Fibroblast of peridontal ligament (primary cell): ENCODE measurements around the gene CPXM2.

ENCODE experiments used
- DNase-seq: peaks from one replicate; pipeline ENCODE4 v3.0.0-alpha.2; 2010; ENCODE audit errors: extremely low read depth

Gene CPXM2

DNA sequence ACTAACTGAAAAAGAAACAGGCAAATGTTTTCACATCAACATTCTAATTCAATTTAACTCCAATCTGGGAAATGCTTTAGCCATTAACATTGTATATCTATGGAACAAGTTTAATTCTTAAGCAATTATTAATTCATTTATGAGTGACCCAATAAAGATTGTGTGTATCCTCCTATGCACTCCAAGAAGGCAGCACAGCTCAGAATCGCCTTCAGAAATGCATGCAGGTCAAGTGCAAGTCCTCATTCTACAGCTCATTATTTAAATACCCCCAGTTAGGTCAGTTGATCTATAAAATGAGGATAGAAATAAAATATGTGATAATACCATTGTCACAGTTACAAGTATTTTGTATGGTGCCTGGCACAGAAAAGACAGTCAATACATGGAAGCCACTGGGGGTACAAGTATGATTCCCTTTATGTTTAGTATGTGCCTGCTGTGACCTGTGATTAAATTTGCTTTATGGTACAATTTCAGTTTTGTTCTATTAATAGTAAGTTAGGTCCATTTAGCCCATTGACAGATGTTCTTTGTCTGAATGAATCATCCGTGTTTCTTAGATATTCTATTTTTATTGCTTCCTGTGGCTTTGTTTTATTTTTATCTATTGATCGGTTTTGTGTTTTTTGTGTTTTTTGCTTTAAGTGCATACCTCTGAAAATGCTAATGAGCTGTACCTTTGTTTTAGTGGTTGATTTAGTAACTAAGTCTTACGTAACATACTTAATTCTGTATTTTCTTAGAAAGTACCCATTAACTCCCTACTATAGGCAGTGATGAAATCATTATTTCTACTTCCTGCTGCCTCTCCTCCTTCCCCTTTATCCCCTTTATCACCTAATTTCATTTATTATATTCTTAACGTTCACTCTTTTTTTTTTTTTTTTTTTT is 42.8 kb downstream of the CPXM2 start:
- DNase-seq = no peak

DNA sequence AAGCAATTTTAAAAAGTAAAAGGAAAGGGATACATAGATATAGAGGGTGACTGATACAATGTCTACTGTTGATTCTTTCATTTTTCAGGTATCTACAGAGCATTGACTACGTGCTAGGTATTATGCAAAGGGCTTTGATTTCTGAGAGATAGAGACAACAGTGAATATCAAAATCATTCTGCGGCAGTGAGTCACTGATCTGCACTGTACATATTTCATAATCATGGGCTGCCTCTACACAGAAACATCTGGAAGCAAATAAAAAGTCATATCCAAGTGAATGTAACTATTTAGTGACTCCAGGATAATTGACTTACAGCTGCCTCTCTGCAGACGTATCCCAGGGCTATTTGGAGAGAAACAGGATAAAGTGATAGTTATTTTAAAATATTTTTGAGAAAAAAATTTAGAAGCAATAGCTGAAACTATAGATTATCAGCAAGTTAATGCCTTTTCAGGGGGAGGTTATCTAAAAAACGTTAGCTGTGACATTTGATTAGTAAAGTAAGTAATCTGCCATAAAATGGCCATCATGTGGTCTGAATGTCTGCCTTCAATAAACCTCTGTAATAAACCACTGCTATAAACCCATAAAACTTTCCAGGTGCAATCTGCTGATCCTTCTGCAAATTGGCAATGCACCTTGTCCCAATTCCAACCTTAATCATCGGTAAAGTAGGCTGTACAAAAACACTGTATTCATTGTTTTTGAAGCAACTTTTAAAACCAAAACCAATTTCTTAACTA is 43.7 kb downstream of the CPXM2 start:
- DNase-seq = peak; percentile 87

DNA sequence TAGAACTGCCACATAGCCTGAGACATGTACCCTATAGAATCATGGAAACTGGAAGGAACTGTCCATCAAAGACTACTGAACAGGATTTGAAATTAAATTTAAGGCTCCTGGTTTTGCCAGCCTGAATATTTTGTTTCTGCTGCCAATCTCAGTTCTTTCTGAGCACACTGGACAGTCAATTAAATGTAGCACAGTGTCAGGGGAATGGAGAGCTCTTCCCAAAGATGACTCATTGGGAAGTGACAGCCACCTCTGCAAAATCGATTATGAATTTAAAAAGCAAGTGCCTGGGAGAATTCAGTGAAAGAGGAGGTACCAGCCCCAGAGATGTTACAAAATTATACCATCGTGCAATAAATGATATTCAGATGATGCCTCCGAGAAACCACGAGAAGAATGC is 47.8 kb downstream of the CPXM2 start:
- no peak for DNase-seq

DNA sequence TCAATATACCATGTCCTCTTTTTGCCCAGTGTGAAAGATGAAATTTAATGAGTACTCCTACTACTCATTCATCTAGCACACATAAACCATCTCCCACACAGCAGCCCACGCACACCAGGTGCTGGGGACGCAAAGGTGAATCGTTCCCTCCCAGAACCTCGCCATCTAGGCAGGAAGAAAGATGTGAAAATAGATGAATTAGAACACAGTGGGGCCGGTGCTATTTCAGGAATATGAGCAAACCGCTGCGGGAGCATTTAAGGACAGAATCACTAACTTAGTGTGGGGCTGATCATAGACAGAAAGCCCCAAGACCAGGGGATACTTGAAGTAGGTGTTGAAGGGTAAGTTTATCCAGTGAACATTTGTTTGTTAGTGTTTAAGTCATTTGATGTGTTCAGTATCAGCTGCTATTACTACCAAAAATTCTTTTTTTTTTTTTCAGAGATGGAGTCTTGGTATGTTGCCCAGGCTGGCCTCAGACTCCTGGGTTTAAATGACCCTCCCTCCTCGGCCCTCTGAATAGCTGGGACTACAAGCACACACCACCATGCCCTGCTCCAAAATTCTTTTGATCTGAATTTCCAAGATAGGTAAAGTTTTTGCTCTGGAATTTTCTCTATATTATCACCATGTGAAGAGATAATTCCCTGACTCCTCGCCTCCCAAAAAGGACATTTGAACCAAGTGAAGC is 48.8 kb downstream of the CPXM2 start:
- DNase-seq = no peak

DNA sequence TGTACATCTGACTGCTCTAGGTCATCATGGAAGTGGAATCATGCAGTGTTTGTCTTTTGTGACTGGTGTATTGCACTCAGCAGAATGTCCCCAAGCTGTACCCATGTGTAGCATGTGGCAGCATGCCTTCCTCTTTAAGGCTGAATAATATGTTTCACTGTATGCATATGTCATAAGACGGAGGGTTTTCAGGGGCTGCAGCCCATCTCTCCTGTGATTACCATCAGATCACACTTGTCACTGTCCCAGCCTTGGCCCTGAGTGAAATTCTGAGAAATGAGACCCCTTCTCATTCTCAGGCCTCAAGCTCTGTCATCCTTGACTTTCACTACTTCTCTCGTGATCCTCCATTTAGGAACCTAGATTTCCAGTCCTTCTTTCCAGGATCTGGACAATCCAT is 50.0 kb downstream of the CPXM2 start:
- DNase-seq = no peak

DNA sequence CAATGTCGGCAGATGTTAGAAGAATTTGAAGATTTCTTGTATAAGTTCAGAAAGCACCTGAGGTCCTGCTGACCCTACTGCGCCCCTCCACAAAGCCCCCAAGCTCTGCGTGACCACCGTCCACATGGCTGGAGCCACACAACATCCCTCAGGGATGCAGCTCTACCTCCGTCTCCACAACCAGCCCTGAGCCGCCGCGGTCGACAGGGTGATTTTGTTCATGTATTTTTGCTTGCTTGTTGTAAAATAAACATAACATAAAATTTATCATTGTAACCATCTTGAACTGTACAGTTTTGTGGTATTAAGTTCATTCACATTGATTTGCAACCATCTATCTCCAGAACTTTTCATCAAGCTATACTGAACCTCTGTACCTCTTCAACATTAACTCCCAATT is 50.5 kb downstream of the CPXM2 start:
- DNase-seq = no peak

DNA sequence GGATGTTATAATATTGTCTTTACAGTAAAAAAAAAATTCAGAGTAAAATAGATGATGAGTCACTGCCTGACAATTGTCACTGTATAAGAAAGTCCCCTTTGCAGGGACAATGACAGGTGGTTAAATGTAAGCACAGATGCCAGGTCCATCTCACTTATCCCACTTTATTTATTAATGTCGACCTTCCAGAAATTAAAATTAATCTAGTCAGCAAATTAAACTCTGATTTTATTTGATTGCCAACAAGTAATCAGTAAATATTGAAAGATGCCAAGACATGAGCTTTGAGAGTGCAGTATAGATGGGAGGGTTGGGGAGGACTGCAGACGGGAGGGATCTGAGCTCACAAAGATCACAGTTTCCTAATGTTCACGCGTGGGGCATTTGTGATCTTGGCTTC is 50.9 kb downstream of the CPXM2 start:
- no peak for DNase-seq

DNA sequence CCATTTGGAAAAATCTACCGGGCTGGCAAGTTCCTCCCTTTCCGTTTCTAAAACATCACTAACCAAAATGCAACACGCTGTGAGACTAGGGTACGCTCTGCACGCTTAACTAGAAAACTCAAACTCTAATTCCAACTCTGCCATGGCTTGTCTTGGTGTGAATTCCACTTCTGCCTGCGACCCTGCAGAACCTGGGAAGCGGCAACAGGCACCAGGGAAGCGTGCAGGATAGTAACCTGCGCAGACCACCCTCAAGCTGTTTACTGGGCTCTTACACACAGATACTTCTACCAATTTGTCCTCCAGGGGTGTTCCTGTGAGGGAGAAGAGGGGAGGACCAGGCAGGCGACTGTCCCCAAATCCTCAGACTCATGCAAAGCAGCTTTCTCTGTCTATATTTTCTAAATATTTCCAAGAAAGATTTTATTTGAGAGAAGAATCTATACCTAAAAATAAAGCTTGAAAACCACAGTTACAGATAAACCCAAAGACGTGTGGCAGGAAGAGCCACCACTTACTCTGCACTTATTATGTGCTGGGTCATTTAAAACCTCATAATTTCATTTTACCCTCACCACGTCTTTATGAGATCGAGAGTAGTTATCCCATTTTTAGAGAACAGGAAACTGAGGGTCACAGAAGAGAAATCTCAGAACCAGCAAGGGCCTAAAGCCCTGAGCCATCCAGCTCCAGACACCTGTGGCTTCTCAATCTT is 52.9 kb downstream of the CPXM2 start:
- DNase-seq = no peak

DNA sequence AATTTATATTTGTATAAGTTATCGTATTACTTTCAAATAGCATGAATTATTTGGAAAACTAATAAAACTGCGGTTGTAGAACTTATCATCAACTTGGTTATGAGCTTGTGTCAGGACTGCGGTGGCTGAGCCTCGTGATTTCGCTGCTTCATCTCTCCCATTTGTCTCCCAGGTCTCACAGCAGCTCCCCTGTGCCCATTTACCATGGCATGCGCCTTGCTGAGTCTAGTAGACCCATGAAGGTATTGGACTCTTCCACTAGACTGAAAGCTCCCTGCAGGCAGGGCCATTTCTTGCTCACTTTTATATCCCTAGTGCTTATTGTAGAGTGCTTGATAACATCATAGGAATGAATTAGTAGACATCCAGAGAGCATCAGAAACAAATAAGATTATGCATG is 53.9 kb downstream of the CPXM2 start:
- no peak for DNase-seq

DNA sequence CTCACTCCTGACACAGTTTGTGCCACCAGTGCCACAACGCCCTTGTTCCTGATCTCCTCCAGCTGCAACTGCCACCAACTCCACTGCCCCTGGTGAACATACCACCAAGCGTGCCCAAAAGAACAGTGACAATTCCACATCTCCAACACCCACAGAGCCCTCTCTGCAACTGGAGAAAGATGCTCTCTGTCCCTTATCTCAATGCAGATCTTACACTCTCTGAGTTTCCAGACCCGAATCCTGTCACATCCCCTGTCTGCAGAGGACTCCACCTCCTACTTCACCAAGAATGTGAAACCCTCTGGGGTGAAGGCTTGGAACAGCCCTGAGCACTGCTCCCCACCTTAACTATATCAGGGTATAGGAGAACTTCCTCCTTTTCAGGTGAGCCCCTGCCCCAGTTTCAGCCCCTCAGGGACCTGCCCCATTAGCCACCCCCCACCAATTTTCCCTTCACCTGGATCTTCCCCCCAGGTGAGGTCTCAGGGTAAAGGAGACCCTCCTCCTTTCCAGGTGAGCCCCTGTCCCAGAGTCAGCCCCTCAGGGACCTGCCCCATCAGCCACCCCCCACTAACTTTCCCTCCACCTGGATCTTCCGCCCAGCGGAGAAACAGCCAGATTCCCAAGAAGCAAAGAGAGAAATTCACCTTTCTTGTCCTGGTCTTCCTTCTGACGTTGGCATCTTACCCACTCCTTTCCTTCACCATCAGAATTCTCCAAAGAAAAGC is 55.0 kb downstream of the CPXM2 start:
- DNase-seq = no peak

DNA sequence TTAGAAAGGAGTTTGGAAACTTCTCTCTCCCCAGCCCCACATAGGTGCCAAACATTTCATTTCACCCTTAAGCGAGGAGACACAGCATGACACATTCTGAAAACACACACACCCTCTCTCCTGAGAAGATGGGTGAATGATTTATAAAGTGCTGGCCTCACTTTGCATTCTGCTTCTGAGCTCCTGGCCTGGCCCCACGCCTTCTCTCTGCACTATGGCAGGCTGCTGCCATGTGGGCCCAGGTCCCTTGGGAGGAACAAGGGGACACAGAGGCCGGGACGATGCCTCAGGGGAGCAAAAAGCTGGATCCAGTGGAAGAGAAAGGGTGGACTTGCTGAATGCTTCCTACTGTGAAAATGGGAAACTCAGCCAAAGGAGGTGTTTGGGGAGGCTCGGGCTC is 56.0 kb downstream of the CPXM2 start:
- no peak for DNase-seq

DNA sequence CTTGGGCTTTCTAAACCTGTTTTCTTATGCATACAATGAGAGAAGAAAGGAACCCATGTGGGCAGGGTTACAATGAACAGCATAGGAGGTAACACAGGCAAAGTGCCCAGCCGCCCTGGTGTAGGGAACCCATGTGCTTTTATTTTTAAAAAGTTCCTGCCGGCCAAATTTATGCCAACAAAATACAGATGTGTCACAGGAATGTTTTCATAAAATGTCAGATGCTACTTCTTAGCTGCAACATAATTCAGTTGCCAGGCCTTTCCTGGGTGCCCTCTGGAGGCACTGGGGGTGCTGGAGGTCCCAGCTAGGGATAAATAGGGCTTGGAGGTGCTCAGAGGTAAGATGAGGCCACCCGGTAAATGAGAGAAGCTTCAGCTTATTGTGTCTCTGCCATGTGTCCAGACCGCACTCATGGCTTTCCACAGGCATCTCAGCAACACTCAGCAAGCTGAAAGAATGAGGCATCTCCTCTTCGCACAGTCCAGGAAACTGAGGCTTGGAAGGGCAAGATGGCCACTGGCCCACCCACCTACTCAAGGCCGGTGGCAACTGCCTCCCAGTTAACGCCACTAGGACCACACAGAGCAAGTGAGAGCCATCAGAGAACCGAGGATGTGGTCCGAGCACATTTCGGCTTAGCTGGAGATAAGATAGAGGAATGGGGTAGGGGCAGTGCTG is 58.3 kb downstream of the CPXM2 start:
- DNase-seq = no peak

DNA sequence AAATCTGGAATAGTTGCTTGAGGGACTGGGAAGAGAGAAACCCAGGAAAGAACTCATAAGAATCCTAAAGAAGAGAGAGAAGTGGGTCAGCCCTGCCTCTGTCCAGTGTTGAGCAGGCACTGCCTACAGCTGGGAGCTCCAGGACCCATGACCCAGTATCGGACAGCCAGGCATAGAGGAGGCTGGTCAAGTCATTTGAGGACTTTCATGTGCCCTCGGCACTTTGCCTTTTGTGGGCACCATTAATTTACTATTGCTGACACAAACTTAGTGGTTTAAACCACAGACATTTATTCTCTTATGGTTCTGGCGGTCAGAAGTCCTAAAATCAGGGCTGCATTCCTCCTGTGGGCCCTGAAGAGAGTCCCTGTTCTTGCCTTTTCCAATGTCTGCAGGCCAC is 60.3 kb downstream of the CPXM2 start:
- peak; percentile 43 for DNase-seq

DNA sequence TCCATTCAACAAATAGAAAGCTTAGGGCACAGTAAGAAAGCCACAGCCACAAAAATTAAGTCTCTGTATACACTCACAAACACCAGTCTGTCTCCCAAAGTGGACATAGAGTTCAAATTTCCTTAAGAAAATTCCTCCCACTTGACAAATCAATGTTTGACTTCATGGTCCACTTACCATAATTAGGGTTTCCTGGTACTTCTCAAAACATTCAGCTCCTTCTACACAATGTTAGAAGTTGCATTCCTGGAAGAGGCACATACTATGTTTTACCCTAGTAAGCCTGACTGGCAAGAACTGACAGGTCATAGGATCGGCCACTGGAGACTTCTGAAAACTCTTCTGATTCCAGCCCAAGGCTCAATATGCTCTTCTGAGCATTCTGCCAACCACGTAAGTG is 70.5 kb downstream of the CPXM2 start:
- DNase-seq = peak; percentile 92

DNA sequence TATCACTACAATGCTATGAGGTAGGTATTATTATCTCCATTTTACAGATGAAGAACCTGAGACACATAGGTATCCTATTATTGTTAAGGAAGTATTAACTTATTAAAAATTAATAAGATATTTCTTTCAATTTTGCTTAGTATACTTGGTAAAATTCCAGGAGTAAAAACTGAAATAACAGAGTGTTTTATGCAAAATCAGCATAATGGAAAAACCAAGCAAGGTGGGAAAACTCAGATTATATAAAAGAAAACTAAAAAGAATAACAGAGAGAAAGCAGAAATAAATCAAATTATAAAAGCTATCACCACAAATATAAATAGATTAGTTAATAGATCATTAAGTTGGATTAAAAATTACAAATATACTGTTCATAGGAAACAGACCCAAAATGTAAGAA is 82.0 kb downstream of the CPXM2 start:
- DNase-seq = no peak

DNA sequence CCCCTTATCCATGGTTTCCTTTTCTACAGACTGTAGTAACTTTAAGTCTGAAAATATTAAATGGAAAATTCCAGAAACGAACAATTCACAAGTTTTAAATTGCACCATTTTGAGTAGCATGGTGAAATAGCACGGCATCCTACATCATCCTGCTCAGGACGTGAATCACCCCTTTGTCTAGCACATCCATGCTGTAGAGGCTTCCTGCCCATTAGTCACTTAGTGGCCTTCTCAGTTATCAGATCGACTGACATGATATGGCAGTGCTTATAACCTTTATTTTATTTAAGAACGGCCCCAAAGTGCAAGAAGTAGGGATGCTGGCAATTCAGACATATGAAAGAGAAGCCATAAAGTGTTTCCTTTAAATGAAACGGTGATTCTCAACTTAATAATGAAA is 82.7 kb downstream of the CPXM2 start:
- peak; percentile 91 for DNase-seq

DNA sequence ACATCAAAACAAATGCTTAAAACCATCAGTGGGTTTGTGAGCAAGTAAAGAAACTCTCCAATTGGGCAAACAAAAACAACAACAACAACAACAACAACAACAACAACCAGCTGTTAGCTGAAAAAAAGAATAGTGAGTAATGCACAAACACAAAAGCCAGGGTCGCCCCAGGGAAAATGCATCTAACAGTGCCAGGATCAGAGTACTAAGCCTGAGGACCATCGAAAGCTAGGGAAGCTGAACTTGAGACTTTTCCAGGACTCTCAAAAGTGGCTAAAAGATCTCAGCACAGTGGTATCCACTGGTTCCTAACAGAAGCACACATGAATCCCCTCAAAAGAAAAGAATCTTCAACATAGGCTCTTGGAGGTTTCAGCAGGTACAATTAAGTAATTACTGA is 83.3 kb downstream of the CPXM2 start:
- no peak for DNase-seq

DNA sequence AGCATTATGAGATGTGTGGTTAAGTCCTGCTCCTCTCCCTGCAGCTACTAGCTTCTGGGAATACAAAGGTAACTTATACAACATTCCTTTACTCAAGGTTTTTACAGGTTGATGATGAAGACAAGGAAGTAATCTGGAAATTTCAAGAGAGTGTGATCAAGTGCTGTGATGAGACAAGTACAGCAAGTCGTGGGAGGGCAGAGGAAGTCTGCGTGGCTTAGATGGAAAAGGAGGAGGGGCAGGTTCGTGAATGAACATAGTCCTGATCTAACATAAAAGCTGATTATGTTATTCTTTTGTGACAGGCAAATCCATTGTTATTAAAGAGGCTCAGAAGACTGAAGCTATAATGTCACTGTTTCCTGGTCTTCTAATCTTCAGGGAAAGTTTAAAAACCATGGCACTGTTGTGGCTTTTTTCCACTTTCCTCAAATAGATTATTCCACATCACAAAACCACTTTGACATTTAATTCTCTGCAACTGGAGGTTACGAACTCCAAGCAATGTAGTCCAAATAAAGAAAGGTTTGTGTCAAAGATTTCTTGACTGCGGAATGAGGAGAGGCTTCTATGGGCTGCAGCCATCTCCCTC is 84.1 kb downstream of the CPXM2 start:
- peak; percentile 44 for DNase-seq

DNA sequence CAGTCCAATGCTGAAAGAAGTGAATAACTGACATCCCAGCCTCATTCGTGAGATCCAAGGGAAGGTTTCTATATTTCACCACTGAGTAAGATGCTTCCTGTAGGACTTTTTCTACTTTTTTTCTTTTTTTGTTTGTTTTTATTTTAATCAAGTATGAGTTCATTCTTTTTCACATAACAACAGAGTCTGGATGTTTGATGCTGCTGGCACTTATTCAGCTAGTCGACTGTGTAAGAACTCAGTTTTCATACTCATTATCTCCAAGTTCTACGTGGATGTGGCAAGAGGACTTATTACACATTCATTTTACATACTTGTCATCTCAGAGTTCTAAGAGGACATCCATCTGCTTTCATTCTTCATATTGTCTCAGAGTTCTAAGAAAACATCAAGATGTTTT is 86.9 kb downstream of the CPXM2 start:
- peak; percentile 93 for DNase-seq

DNA sequence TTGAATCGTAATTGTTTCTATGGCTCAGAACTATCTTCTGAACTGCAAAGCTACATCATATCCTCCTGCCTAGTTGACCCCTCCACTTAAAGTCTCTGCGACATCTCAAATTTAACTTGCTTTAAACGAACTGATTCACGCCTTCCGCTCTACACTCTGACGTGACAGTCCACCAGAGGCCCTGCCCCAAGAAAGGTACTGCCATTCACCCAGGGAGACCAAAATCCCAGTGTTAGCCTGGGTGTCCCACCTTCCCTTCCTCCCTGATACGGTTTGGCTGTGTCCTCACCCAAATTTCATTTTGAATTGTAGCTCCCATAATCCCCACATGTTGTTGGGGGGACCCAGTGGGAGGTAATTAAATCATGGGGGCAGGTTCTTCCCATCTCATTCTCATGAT is 90.8 kb downstream of the CPXM2 start:
- no peak for DNase-seq
